HepG2 (cell line): ENCODE measurements around the gene ZBTB46. TPM values are rescaled to one million over a fixed set of nuclear protein-coding genes. Genes with fewer than 3 reads are reported as not detected.

Experiments
- BCL6 ChIP-seq: IDR thresholded peaks from 2 replicates; pipeline ENCODE4 v1.6.1; 2016; ENCODE audit warnings: missing genetic modification reagents, missing compliant biosample characterization
- GMEB1 ChIP-seq: sonication (generic); formaldehyde crosslinking; IDR thresholded peaks from 2 replicates; pipeline ENCODE4 v1.5.1; 2020; ENCODE audit warnings: missing genetic modification reagents, mild to moderate bottlenecking, borderline replicate concordance
- HOXA5 ChIP-seq: sonication (generic); formaldehyde crosslinking; IDR thresholded peaks from 2 replicates; pipeline ENCODE4 v1.4.0; 2020; ENCODE audit warnings: missing genetic modification reagents
- ISX ChIP-seq: sonication (generic); formaldehyde crosslinking; conservative IDR thresholded peaks from 2 replicates; pipeline ENCODE4 v1.5.0; 2020; ENCODE audit warnings: missing genetic modification reagents
- KDM5B ChIP-seq: sonication (generic); formaldehyde crosslinking; IDR thresholded peaks from 2 replicates; pipeline ENCODE4 v1.4.0; 2020; ENCODE audit warnings: missing genetic modification reagents, mild to moderate bottlenecking, borderline replicate concordance
- KMT2A ChIP-seq: sonication (generic); formaldehyde crosslinking; IDR thresholded peaks from 2 replicates; pipeline ENCODE4 v1.4.0; 2020; ENCODE audit warnings: missing genetic modification reagents
- NCOR1 ChIP-seq: fragments of 200-600 bp; sonication (generic); IDR thresholded peaks from 2 replicates; pipeline ENCODE4 v1.7.0; 2017; ENCODE audit warnings: antibody characterized with exemption, low read length, borderline replicate concordance
- NR2F6 ChIP-seq, 2 experiments: IDR thresholded peaks; 2 replicates each; pipeline ENCODE4 v1.6.1; 2016; ENCODE audit warnings: antibody characterized with exemption in 1 of 2, mild to moderate bottlenecking in 1 of 2
- RARG ChIP-seq: sonication (generic); formaldehyde crosslinking; IDR thresholded peaks from 2 replicates; pipeline ENCODE4 v1.4.0; 2020; ENCODE audit warnings: low read depth, mild to moderate bottlenecking, missing genetic modification reagents
- SPEN ChIP-seq: sonication (generic); formaldehyde crosslinking; IDR thresholded peaks from 2 replicates; pipeline ENCODE4 v1.5.1; 2020; ENCODE audit warnings: low read depth, mild to moderate bottlenecking, missing genetic modification reagents
- SRSF9 ChIP-seq: fragments of 200-400 bp; formaldehyde crosslinking; IDR thresholded peaks from 2 replicates; pipeline ENCODE4 v1.6.1; 2018; ENCODE audit warnings: borderline replicate concordance, mild to moderate bottlenecking, low read depth, low read length; ENCODE audit not compliant: insufficient read depth, poor library complexity, severe bottlenecking
- TEAD3 ChIP-seq: optimal IDR thresholded peaks from 2 replicates; pipeline ENCODE3; 2016; ENCODE audit warnings: borderline replicate concordance
- TRIM24 ChIP-seq: sonication (generic); formaldehyde crosslinking; IDR thresholded peaks from 2 replicates; pipeline ENCODE4 v1.8.0; 2022; ENCODE audit warnings: mild to moderate bottlenecking, missing genetic modification reagents
- ZBTB8A ChIP-seq: sonication (generic); formaldehyde crosslinking; IDR thresholded peaks from 2 replicates; pipeline ENCODE4 v1.4.0; 2020; ENCODE audit warnings: mild to moderate bottlenecking, low read depth, missing genetic modification reagents, borderline replicate concordance
- ZFX ChIP-seq: sonication (generic); formaldehyde crosslinking; IDR thresholded peaks from 2 replicates; pipeline ENCODE4 v1.4.0; 2020; ENCODE audit warnings: mild to moderate bottlenecking, low read depth, missing genetic modification reagents, moderate library complexity
- ZNF263 ChIP-seq: sonication (generic); formaldehyde crosslinking; IDR thresholded peaks from 2 replicates; pipeline ENCODE4 v1.4.0; 2020; ENCODE audit warnings: missing genetic modification reagents
- ZNF326 ChIP-seq: sonication (generic); formaldehyde crosslinking; IDR thresholded peaks from 2 replicates; pipeline ENCODE4 v1.4.0; 2020; ENCODE audit warnings: missing genetic modification reagents, borderline replicate concordance
- ZNF331 ChIP-seq: sonication (generic); formaldehyde crosslinking; IDR thresholded peaks from 2 replicates; pipeline ENCODE4 v1.4.0; 2020; ENCODE audit warnings: missing genetic modification reagents
- ZNF724P ChIP-seq: sonication (generic); formaldehyde crosslinking; IDR thresholded peaks from 2 replicates; pipeline ENCODE4 v1.8.0; 2022; ENCODE audit warnings: missing genetic modification reagents, borderline replicate concordance
- ZNF83 ChIP-seq: sonication (generic); formaldehyde crosslinking; IDR thresholded peaks from 2 replicates; pipeline ENCODE4 v1.4.0; 2020; ENCODE audit warnings: missing genetic modification reagents, mild to moderate bottlenecking, borderline replicate concordance
- polyA plus RNA-seq, 8 experiments: library from polyadenylated mRNA; depleted of rRNA in 3 of 8; stranded (reverse) in 7 of 8; unstranded in 1 of 8; fragments of >200 nt; fragmentation: Illumina TruSeq in 4 of 8; extraction: Trizol in 4 of 8; gene quantifications; 2 replicates each; pipeline versions ENCODE4 v1.2.1 to v1.2.3, GENCODE V29; 2011 to 2016; ENCODE audit warnings: low read depth in 4 of 8, missing spikeins in 1 of 8, mixed read lengths in 1 of 8; ENCODE audit not compliant: insufficient read depth in 1 of 8
- total RNA-seq, 5 experiments: library from RNA; depleted of rRNA; stranded (reverse); fragments of >200 nt; fragmentation: Illumina TruSeq; extraction: Trizol; gene quantifications; 2 replicates each; pipeline ENCODE4 v1.2.3, GENCODE V29; 2016; ENCODE audit warnings: low read depth in 1 of 5
- TF ChIP-seq, protein P1 (sequence below): sonication (generic); formaldehyde crosslinking; IDR thresholded peaks from 2 replicates; pipeline ENCODE4 v1.4.0; 2020; ENCODE audit warnings: missing genetic modification reagents; ENCODE audit errors: not compliant biosample characterization
- TF ChIP-seq, protein P2 (sequence below): sonication (generic); formaldehyde crosslinking; IDR thresholded peaks from 2 replicates; pipeline ENCODE4 v1.5.1; 2020; ENCODE audit warnings: missing genetic modification reagents, mild to moderate bottlenecking, borderline replicate concordance
- TF ChIP-seq, protein P3 (sequence below): sonication (generic); formaldehyde crosslinking; IDR thresholded peaks from 2 replicates; pipeline ENCODE4 v1.4.0; 2020; ENCODE audit warnings: missing genetic modification reagents, borderline replicate concordance

Gene ZBTB46
- total and polyA plus RNA-seq, 2 of the 13 experiments (the other 11 are each of a cell fraction or from before 2014, with no cell fraction given): 1.6 to 13.5 TPM

DNA sequence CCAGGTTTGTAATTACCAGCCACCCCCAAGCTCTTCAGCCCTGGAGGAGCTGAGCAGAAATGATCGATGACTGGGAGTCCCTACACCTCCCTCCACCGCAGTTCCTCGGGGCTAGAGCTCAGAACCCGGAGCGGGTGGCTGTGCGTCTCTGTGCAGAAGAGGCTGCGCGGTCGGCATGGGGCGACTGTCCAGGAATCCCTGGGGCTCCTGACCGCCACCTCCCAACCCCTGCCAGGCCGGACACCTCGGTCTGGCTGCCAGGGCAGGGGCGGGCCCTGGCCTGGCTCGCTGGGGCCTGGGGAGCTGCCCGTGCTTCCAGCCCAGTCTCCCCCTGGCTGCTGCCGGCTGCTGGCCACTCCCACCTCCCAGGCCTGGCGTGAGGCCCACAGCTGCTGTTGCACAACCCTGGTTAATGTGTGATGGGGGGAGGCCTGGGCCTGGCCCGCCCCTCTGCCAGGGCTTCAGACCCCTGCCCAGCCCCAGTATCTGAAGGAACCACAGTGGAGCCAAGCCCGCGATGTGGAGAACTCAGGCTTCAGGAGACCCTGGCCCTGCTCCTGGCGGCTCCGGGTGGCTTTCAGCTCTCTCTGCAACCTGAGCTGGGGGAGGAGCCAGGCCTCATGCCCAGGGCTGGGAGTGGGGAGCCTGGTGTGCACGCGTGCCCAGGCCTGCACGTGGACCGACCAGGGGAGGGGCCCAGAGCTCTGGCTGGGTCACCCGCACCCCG, 90.3 kb downstream of the ZBTB46 start (continued):
- no peak; the same call in 1 of the 2 replicates for TF ChIP-seq ZNF83
- TF ChIP-seq ZFX (CRISPR knock-in tag): peak; percentile 100
- TF ChIP-seq ZNF331 (CRISPR knock-in tag): peak; percentile 97
- TF ChIP-seq KMT2A: peak; percentile 80; the same call in 1 of the 2 replicates
- peak; percentile 99 for TF ChIP-seq SPEN (CRISPR knock-in tag)
- TF ChIP-seq NR2F6 (IDR thresholded peaks at IDR 0.05): no peak; the same call in 1 of the 2 replicates
- TF ChIP-seq NR2F6 (CRISPR knock-in tag; IDR thresholded peaks at IDR 0.05): peak; percentile 87
- TF ChIP-seq ZNF724P (CRISPR knock-in tag): peak; percentile 95
- peak; percentile 79; the same call in 1 of the 2 replicates for TF ChIP-seq GMEB1 (CRISPR knock-in tag)
- peak; percentile 99 for TF ChIP-seq HOXA5 (CRISPR knock-in tag)
- TF ChIP-seq TRIM24 (CRISPR knock-in tag): no peak
- TF ChIP-seq, protein P1, sequence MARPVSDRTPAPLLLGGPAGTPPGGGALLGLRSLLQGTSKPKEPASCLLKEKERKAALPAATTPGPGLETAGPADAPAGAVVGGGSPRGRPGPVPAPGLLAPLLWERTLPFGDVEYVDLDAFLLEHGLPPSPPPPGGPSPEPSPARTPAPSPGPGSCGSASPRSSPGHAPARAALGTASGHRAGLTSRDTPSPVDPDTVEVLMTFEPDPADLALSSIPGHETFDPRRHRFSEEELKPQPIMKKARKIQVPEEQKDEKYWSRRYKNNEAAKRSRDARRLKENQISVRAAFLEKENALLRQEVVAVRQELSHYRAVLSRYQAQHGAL (CRISPR knock-in tag): no peak
- no peak for TF ChIP-seq RARG (CRISPR knock-in tag)
- TF ChIP-seq, protein P2, sequence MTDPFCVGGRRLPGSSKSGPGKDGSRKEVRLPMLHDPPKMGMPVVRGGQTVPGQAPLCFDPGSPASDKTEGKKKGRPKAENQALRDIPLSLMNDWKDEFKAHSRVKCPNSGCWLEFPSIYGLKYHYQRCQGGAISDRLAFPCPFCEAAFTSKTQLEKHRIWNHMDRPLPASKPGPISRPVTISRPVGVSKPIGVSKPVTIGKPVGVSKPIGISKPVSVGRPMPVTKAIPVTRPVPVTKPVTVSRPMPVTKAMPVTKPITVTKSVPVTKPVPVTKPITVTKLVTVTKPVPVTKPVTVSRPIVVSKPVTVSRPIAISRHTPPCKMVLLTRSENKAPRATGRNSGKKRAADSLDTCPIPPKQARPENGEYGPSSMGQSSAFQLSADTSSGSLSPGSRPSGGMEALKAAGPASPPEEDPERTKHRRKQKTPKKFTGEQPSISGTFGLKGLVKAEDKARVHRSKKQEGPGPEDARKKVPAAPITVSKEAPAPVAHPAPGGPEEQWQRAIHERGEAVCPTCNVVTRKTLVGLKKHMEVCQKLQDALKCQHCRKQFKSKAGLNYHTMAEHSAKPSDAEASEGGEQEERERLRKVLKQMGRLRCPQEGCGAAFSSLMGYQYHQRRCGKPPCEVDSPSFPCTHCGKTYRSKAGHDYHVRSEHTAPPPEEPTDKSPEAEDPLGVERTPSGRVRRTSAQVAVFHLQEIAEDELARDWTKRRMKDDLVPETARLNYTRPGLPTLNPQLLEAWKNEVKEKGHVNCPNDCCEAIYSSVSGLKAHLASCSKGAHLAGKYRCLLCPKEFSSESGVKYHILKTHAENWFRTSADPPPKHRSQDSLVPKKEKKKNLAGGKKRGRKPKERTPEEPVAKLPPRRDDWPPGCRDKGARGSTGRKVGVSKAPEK (CRISPR knock-in tag): 0 out of 2 replicates have a peak, but pooled peaks have one; percentile 25
- TF ChIP-seq ISX: 0 out of 2 replicates have a peak, but pooled peaks have one; percentile 53
- peak; percentile 91 for TF ChIP-seq BCL6
- TF ChIP-seq ZBTB8A (CRISPR knock-in tag): peak; percentile 82; the same call in 1 of the 2 replicates
- peak; percentile 91 for TF ChIP-seq TEAD3 (CRISPR knock-in tag)
- TF ChIP-seq, protein P3, sequence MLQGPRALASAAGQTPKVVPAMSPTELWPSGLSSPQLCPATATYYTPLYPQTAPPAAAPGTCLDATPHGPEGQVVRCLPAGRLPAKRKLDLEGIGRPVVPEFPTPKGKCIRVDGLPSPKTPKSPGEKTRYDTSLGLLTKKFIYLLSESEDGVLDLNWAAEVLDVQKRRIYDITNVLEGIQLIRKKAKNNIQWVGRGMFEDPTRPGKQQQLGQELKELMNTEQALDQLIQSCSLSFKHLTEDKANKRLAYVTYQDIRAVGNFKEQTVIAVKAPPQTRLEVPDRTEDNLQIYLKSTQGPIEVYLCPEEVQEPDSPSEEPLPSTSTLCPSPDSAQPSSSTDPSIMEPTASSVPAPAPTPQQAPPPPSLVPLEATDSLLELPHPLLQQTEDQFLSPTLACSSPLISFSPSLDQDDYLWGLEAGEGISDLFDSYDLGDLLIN: peak; percentile 78
- peak; percentile 83 for TF ChIP-seq NCOR1
- TF ChIP-seq ZNF263 (CRISPR knock-in tag): peak; percentile 73
- TF ChIP-seq SRSF9: no peak
- TF ChIP-seq KDM5B (CRISPR knock-in tag): peak; percentile 92
- no peak for TF ChIP-seq ZNF326 (CRISPR knock-in tag)
